ENCODE data around the gene ATP5ME. TPM values are rescaled to one million over a fixed set of nuclear protein-coding genes. Genes with fewer than 3 reads are reported as not detected.

Gene ATP5ME
- total and polyA plus RNA-seq, 2 of the 13 experiments (the other 11 are each of a cell fraction or from before 2014, with no cell fraction given) = 305 to 753 TPM

GRCh38 chr4:683982-684622 is 10.0 kb upstream of the ATP5ME start (continued):
- peak; percentile 56 for TF ChIP-seq UBTF (CRISPR knock-in tag; IDR thresholded peaks at IDR 0.05)
- no peak for TF ChIP-seq ZFP1 (CRISPR knock-in tag; IDR thresholded peaks at IDR 0.05)
- TF ChIP-seq REST (IDR thresholded peaks at IDR 0.05; ENCODE audit: borderline replicate concordance in 1 of 2, low read depth in 1 of 2, low read length in 2 of 2) = no peak
- TF ChIP-seq ZFP62 (CRISPR knock-in tag; IDR thresholded peaks at IDR 0.05) = no peak
- no peak for TF ChIP-seq KMT2A (CRISPR knock-in tag; IDR thresholded peaks at IDR 0.05)
- no peak for TF ChIP-seq ZBTB10 (CRISPR knock-in tag; IDR thresholded peaks at IDR 0.05; ENCODE audit: borderline replicate concordance)
- TF ChIP-seq ATF4 (CRISPR knock-in tag; IDR thresholded peaks at IDR 0.05) = no peak
- no peak for TF ChIP-seq HES4 (CRISPR knock-in tag; IDR thresholded peaks at IDR 0.05; ENCODE audit: borderline replicate concordance)
- no peak for TF ChIP-seq GMEB2 (CRISPR knock-in tag; IDR thresholded peaks at IDR 0.05; ENCODE audit: low read depth)
- TF ChIP-seq ZNF292 (CRISPR knock-in tag; IDR thresholded peaks at IDR 0.05; ENCODE audit: borderline replicate concordance, low read depth) = no peak
- no peak for TF ChIP-seq PHF21A (CRISPR knock-in tag; IDR thresholded peaks at IDR 0.05)
- no peak for TF ChIP-seq HHEX (CRISPR knock-in tag; IDR thresholded peaks at IDR 0.05)
- TF ChIP-seq LRRFIP1 (CRISPR knock-in tag; conservative IDR thresholded peaks at IDR 0.05) = no peak
- TF ChIP-seq XRCC5 (optimal IDR thresholded peaks at IDR 0.05; ENCODE audit: low read length) = peak; percentile 86
- no peak for TF ChIP-seq ZFP37 (CRISPR knock-in tag; IDR thresholded peaks at IDR 0.05; ENCODE audit: borderline replicate concordance)

Measured in HepG2 (cell line).